H9 (cell line): ENCODE results near the gene THTPA. TPM values are rescaled to one million over a fixed set of nuclear protein-coding genes. Genes with fewer than 3 reads are reported as not detected.

ENCODE experiments used
- DNase-seq: peaks from one replicate; pipeline ENCODE4 v3.0.0-alpha.2; 2017
- H2AFZ ChIP-seq: one replicate; pipeline ENCODE4 v1.6.1; 2013; ENCODE audit warnings: mild to moderate bottlenecking, low read length, control low read depth, moderate library complexity
- H2AK5ac ChIP-seq: 2 replicates; pipeline ENCODE4 v1.6.1; 2013; ENCODE audit warnings: low read length, control low read depth, mixed read lengths; ENCODE audit not compliant: insufficient read length
- H2BK120ac ChIP-seq: one replicate; pipeline ENCODE4 v1.6.1; 2013; ENCODE audit warnings: low read depth, mild to moderate bottlenecking, low read length, control low read depth, inconsistent platforms; ENCODE audit not compliant: poor library complexity, severe bottlenecking
- H2BK12ac ChIP-seq: 2 replicates; pipeline ENCODE4 v1.6.1; 2013; ENCODE audit warnings: low read length, control low read depth, mixed read lengths, low read depth; ENCODE audit not compliant: insufficient read length
- H2BK15ac ChIP-seq: 2 replicates; pipeline ENCODE4 v1.6.1; 2013; ENCODE audit warnings: low read depth, low read length, control low read depth
- H2BK20ac ChIP-seq: one replicate; pipeline ENCODE4 v1.6.1; 2013; ENCODE audit warnings: low read depth, mild to moderate bottlenecking, low read length, control low read depth, inconsistent platforms; ENCODE audit not compliant: poor library complexity, severe bottlenecking
- H2BK5ac ChIP-seq: 2 replicates; pipeline ENCODE4 v1.6.1; 2013; ENCODE audit warnings: low read length, control low read depth, mixed read lengths; ENCODE audit not compliant: insufficient read length
- H3K14ac ChIP-seq: 2 replicates; pipeline ENCODE4 v1.6.1; 2013; ENCODE audit warnings: low read length, control low read depth; ENCODE audit not compliant: insufficient read depth
- H3K18ac ChIP-seq: 2 replicates; pipeline ENCODE4 v1.6.1; 2013; ENCODE audit warnings: low read depth, mild to moderate bottlenecking, mixed read lengths, low read length, control low read depth; ENCODE audit not compliant: insufficient read length
- H3K23ac ChIP-seq: 2 replicates; pipeline ENCODE4 v1.6.1; 2013; ENCODE audit warnings: low read length, control low read depth, mixed read lengths, low read depth; ENCODE audit not compliant: insufficient read length
- H3K23me2 ChIP-seq: 2 replicates; pipeline ENCODE4 v1.6.1; 2013; ENCODE audit warnings: low read depth, mild to moderate bottlenecking, mixed read lengths, low read length, control low read depth; ENCODE audit not compliant: insufficient read length, poor library complexity, severe bottlenecking
- H3K27ac ChIP-seq: 2 replicates; pipeline ENCODE4 v1.5.1; 2013; ENCODE audit warnings: low read length, control low read depth, mixed read lengths, low read depth; ENCODE audit not compliant: insufficient read length
- H3K27me3 ChIP-seq: 2 replicates; pipeline ENCODE4 v1.6.1; 2013; ENCODE audit warnings: low read length, control low read depth, inconsistent platforms; ENCODE audit not compliant: insufficient read depth
- H3K4ac ChIP-seq: 2 replicates; pipeline ENCODE4 v1.6.1; 2013; ENCODE audit warnings: low read depth, mild to moderate bottlenecking, control low read depth, inconsistent platforms, low read length, moderate library complexity
- H3K4me1 ChIP-seq: 2 replicates; pipeline ENCODE4 v1.6.1; 2013; ENCODE audit warnings: low read length, control low read depth, inconsistent platforms; ENCODE audit not compliant: insufficient read depth
- H3K4me2 ChIP-seq: 2 replicates; pipeline ENCODE4 v1.6.1; 2013; ENCODE audit warnings: low read length, control low read depth, mixed read lengths; ENCODE audit not compliant: insufficient read length, insufficient read depth
- H3K56ac ChIP-seq: 2 replicates; pipeline ENCODE4 v1.6.1; 2013; ENCODE audit warnings: low read depth, mild to moderate bottlenecking, mixed read lengths, low read length, control low read depth; ENCODE audit not compliant: insufficient read length
- H3K79me1 ChIP-seq: 2 replicates; pipeline ENCODE4 v1.6.1; 2013; ENCODE audit warnings: low read depth, mild to moderate bottlenecking, moderate library complexity, low read length, control low read depth, inconsistent platforms; ENCODE audit not compliant: insufficient read depth, poor library complexity, severe bottlenecking
- H3K79me2 ChIP-seq: 2 replicates; pipeline ENCODE4 v1.6.1; 2013; ENCODE audit warnings: low read length, control low read depth, inconsistent platforms; ENCODE audit not compliant: insufficient read depth
- H3K9ac ChIP-seq: 2 replicates; pipeline ENCODE4 v1.6.1; 2013; ENCODE audit warnings: low read length, control low read depth, mixed read lengths; ENCODE audit not compliant: insufficient read length; ENCODE audit errors: extremely low read depth
- H3K9me3 ChIP-seq: one replicate; pipeline ENCODE4 v1.6.1; 2013; ENCODE audit warnings: low read depth, low read length, inconsistent platforms; ENCODE audit not compliant: control insufficient read depth
- H3T11ph ChIP-seq: one replicate; pipeline ENCODE4 v1.6.1; 2013; ENCODE audit warnings: mild to moderate bottlenecking, low read length, control low read depth, inconsistent platforms
- H4K20me1 ChIP-seq: one replicate; pipeline ENCODE4 v1.6.1; 2013; ENCODE audit not compliant: control insufficient read depth, insufficient read length, insufficient read depth
- H4K5ac ChIP-seq: 2 replicates; pipeline ENCODE4 v1.6.1; 2013; ENCODE audit warnings: low read depth, mild to moderate bottlenecking, mixed read lengths, low read length, control low read depth; ENCODE audit not compliant: insufficient read length
- H4K8ac ChIP-seq: replicated peaks from 2 replicates; pipeline ENCODE4 v1.6.1; 2013; ENCODE audit warnings: low read length, control low read depth, mixed read lengths, low read depth; ENCODE audit not compliant: insufficient read length
- H4K91ac ChIP-seq: 2 replicates; pipeline ENCODE4 v1.6.1; 2013; ENCODE audit warnings: low read depth, mild to moderate bottlenecking, moderate library complexity, mixed read lengths, low read length, control low read depth; ENCODE audit not compliant: insufficient read length
- H3K27ac Mint-ChIP-seq, 3 experiments: 2 replicates in 2 of 3; 3 replicates in 1 of 3; pipeline ENCODE4 v1.8.0; 2020 to 2021; ENCODE audit warnings: mixed read lengths in 3 of 3, mild to moderate bottlenecking in 1 of 3, moderate library complexity in 1 of 3
- H3K27me3 Mint-ChIP-seq: 2 replicates; pipeline ENCODE4 v1.8.0; 2021; ENCODE audit warnings: low read depth, mild to moderate bottlenecking, moderate library complexity, mixed read lengths
- H3K36me3 Mint-ChIP-seq, 3 experiments: 2 replicates in 2 of 3; 3 replicates in 1 of 3; pipeline ENCODE4 v1.8.0; 2020 to 2021; ENCODE audit warnings: low read depth in 3 of 3, mixed read lengths in 3 of 3; ENCODE audit not compliant: insufficient read depth in 1 of 3
- H3K4me1 Mint-ChIP-seq, 2 experiments: 2 replicates each; pipeline ENCODE4 v1.8.0; 2020; ENCODE audit warnings: mixed read lengths in 2 of 2
- H3K4me3 Mint-ChIP-seq, 2 experiments: 2 replicates in 1 of 2; 3 replicates in 1 of 2; pipeline ENCODE4 v1.8.0; 2020 to 2021; ENCODE audit warnings: mild to moderate bottlenecking in 2 of 2, mixed read lengths in 2 of 2, moderate library complexity in 1 of 2
- H3K9me3 Mint-ChIP-seq, 2 experiments: 2 replicates in 1 of 2; 3 replicates in 1 of 2; pipeline ENCODE4 v1.8.0; 2020; ENCODE audit warnings: mild to moderate bottlenecking in 2 of 2, mixed read lengths in 2 of 2, moderate library complexity in 1 of 2
- CTCF ChIP-seq: fragments of 200-600 bp; sonication (generic); conservative IDR thresholded peaks from 3 replicates; pipeline ENCODE4 v1.8.0; 2021; ENCODE audit warnings: antibody characterized with exemption, mild to moderate bottlenecking
- total RNA-seq: library from RNA; stranded (reverse); gene quantifications from 2 replicates; pipeline ENCODE4 v1.2.1, GENCODE V29; 2021

Gene THTPA
- total RNA-seq, 1 experiment from 2014 or later, result 15.6 TPM

- no peak overlapping the region for H3K4ac ChIP-seq
- no peak overlapping the region for H2BK15ac ChIP-seq
- H3K4me1 Mint-ChIP-seq, result no peaks in the 10 kb centered on the region
- no peaks in the 10 kb centered on the region for H3K27me3 ChIP-seq
- H2BK5ac ChIP-seq, result no peak overlapping the region
- H3K79me2 ChIP-seq, result no peaks in the 10 kb centered on the region
- H2AK5ac ChIP-seq, result no peak overlapping the region
- no peaks in the 10 kb centered on the region for H3K36me3 Mint-ChIP-seq
- TF ChIP-seq CTCF, result no peak
- no peak overlapping the region for H3T11ph ChIP-seq
- no peaks in the 10 kb centered on the region for H3K79me1 ChIP-seq
- H3K23ac ChIP-seq, result no peak overlapping the region
- peaks cover 2 to 23% of the 10 kb centered on the region in 2 experiments; a peak in 1 of 5 replicates for H3K9me3 Mint-ChIP-seq
- H3K27ac ChIP-seq, result no peak overlapping the region
- no peak for DNase-seq
- no peak overlapping the region for H3K56ac ChIP-seq
- H3K27me3 Mint-ChIP-seq, result peaks cover 3% of the 10 kb centered on the region
- H4K5ac ChIP-seq, result no peak overlapping the region
- H3K18ac ChIP-seq, result no peak overlapping the region
- no peak overlapping the region for H2BK120ac ChIP-seq
- no peaks in the 10 kb centered on the region for H3K4me1 ChIP-seq
- no peaks in the 10 kb centered on the region for H4K20me1 ChIP-seq
- H3K4me3 Mint-ChIP-seq, result no peak overlapping the region
- no peaks in the 10 kb centered on the region for H3K9me3 ChIP-seq
- no peak overlapping the region for H4K91ac ChIP-seq
- H3K23me2 ChIP-seq, result no peaks in the 10 kb centered on the region
- no peak overlapping the region for H3K27ac Mint-ChIP-seq
- no peak overlapping the region for H3K9ac ChIP-seq
- H3K14ac ChIP-seq, result no peak overlapping the region
- no peak overlapping the region for H3K4me2 ChIP-seq
- H2AFZ ChIP-seq, result no peak overlapping the region
- H2BK20ac ChIP-seq, result no peak overlapping the region
- no peak overlapping the region for H2BK12ac ChIP-seq
- no peak overlapping the region for H4K8ac ChIP-seq
These were observed 45.4 kb downstream of the THTPA start for GRCh38 chr14:23601424-23601823.
